HS-5 (cell line): ENCODE measurements around the gene CCND1.
"Not testable (repeated sequence)": the region's sequence is repeated elsewhere in the genome, so short reads cannot be mapped to it uniquely, and the experiment has no call there.

ENCODE experiments used
- DNase-seq: peaks from one replicate; pipeline ENCODE4 v3.0.0-alpha.2; 2012; ENCODE audit warnings: low read depth

CCND1 gene

DNA sequence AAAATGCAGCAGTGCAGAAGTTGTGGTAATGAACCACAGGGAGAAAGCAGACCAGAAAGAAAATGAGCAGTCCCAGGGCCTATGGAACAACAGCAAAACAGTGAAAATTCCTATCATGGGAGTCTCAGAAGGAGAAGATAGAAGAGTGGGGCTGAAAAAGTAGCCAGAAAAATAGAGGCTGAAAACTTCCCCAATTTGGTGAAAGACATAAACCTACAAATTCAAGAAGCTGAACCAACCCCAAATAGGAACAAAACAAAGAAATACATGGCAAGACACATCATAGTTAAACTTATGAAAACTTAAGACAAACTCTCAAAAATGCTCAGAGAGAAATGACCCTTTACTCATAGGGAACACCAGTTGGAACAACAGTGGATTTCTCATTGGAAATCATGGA, 51.5 kb downstream of the CCND1 start:
- DNase-seq: no peak

GRCh38 chr11:69694781-69695180, 53.8 kb downstream of the CCND1 start:
- no peak for DNase-seq

- DNase-seq: no peak
Observed at GRCh38 chr11:69695581-69695980, 54.6 kb downstream of the CCND1 start.

- DNase-seq: not testable (repeated sequence)
Observed at GRCh38 chr11:69695995-69696394, 55.0 kb downstream of the CCND1 start.

GRCh38 chr11:69696749-69697468, 56.0 kb downstream of the CCND1 start:
- no peak for DNase-seq

GRCh38 chr11:69697469-69697843, 56.5 kb downstream of the CCND1 start:
- no peak for DNase-seq

GRCh38 chr11:69697861-69698260, 56.9 kb downstream of the CCND1 start:
- no peak for DNase-seq

DNA sequence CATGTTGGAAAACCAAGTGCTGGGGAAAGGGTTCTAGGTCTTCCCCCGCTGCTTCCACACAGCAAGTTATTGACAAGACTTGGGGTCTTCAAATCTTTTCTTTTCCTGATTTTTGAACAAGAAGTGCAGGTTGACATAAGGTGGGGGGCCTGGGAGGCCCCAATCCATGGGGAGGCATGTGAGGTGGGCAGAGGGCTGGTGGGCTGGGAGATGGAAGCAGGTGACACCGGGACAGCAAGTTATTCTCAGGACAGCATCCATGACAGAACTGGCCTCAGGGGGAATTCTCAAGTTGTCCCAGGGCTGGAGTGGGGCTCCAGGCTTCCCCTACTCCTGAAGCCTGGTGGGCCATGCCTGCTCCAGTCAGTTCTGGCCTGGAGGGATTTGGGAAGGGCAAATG, 57.4 kb downstream of the CCND1 start:
- no peak for DNase-seq

GRCh38 chr11:69699213-69699612, 58.3 kb downstream of the CCND1 start:
- DNase-seq: no peak

DNA sequence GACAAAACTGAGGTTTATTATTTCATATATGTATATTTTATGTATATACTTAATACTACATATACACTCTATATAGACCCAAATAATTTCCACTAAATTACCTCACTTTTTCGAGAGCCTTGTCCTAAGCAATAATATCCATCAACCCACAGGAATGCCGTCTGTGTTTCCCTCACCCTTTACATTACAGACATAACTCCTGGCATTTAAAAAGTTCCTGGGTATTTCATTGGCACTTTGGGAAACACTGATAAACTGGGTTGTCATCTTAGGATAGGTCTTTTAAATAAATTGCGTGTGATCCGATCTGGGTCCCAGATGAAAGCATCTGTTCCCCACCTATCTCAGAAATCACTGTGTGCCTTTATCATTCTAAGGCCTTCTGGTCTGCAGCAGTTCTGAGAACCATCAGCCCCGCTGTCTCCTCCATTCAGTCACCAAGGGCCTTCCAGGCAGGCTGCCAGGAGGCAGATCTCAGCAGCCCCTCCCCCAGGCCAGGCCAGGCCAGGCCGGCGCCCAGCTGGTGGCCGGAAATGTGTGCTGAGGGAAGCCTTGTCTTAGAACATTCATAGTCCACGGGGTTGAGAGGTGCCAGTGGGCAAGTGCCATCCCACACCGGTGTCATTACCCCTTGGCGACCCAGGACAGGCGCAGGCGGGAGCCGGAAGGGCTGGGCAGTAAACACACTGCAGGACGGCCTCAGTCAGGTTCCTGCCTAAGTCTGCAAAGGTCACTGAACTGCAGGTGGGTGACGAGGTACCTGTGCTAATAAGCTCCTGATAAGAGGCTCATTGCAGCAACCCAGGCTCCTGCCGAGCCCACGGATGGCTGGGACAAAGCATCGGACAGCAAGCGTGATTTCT, 59.6 kb downstream of the CCND1 start:
- no peak for DNase-seq

DNA sequence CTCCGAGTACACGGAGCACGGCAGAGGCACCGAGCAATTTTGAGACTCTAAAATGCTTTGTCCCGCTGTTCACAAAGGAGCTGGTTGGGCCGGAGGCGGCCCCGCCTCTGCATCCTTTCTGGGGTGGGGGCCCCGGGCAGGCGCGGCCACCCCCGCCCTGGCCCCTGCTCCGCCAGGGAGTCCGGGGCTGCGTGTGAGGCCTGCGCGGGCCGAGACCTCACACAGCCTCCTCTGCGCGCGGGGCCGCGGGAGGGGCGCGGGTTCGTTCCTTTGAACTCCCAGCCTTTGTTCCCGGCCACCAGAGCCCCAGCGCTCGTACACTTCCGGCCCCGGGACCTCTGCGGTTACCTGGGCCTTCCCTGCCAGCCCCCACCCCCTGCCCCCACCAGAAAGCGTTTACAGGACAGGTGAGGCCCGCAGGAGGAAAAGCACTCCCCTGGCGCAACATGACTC, 61.3 kb downstream of the CCND1 start:
- no peak for DNase-seq

DNA sequence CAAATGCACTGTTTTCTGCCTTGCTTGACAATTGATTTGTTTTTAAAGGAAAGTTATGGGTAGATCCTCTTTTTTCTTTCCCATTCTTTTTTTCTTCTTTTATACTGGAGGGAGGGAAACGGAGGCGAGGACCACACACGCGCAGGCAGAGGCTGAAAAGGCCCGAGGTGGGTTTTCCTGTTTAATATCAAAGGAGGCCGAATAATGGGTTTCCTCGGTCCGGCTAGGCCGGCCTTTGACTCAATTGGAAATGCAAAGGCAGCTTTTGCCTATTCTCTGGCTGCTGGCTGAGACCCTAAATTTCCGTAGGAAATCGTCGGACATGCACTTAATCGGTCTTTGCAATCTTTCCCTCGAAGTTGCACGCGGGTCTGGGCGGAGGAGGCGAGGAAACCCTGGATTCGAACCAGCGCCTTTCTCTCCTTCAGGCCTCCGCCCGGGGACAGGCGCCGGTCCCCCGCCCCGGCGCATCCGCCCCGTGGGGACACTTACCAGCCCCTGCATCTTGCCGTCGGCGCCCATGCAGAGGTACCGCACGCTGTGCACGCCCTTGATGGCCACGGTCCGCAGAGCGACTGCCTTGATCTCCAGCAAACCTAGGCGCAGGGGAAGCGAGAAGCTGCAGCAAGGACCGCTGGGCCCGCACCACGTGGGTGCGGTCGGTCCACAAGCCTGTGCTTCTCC, 62.0 kb downstream of the CCND1 start:
- DNase-seq: no peak

GRCh38 chr11:69703453-69703767, 62.5 kb downstream of the CCND1 start:
- DNase-seq: no peak
